RWPE1 (cell line): ENCODE data around the gene CARMIL1.

Source experiments
- CTCF ChIA-PET: fragments of 350-600 bp; sonication (Branson Sonifier 250); formaldehyde crosslinking; extraction: SDS; loops from one replicate; lab custom pipeline; 2021; lab: Yijun Ruan, JAX
- POLR2A ChIA-PET: fragments of 400-600 bp; formaldehyde crosslinking; extraction: SDS; loops from one replicate; lab custom pipeline; 2020; ENCODE audit warnings: antibody characterized with exemption; ENCODE audit not compliant: low non-redundant PET; lab: Yijun Ruan, JAX
- DNase-seq: peaks from one replicate; pipeline ENCODE4 v3.0.0; 2012; ENCODE audit warnings: low spot score
- H3K27ac ChIP-seq: fragments of 450-650 bp; 2 replicates; pipeline ENCODE4 v1.5.1; 2017
- CTCF ChIP-seq: fragments of 450-650 bp; conservative IDR thresholded peaks from 2 replicates; pipeline ENCODE4 v1.5.1; 2017; ENCODE audit warnings: low read depth, mild to moderate bottlenecking

The CARMIL1 gene

GRCh38 chr6:25251426-25251825 lies 27.7 kb upstream of the CARMIL1 start:
- POLR2A ChIA-PET, result no interaction called here
- no peak overlapping the region for H3K27ac ChIP-seq
- CTCF ChIA-PET, result interaction anchor here (1.0 to 1.1 kb wide), 2 partner anchors 10 to 28 kb away, joined by 6 read pairs; no protein-coding TSS in a partner anchor
- DNase-seq, result no peak
- TF ChIP-seq CTCF, result no peak

GRCh38 chr6:25253351-25253750 lies 25.8 kb upstream of the CARMIL1 start:
- no peak for TF ChIP-seq CTCF
- H3K27ac ChIP-seq, result no peak overlapping the region
- peak; percentile 48 for DNase-seq
- ChIA-PET CTCF (interaction anchor here (1.2 kb wide), 1 partner anchor 12 kb away, joined by 4 read pairs; no protein-coding TSS in a partner anchor), POLR2A (no interaction called here)

DNA sequence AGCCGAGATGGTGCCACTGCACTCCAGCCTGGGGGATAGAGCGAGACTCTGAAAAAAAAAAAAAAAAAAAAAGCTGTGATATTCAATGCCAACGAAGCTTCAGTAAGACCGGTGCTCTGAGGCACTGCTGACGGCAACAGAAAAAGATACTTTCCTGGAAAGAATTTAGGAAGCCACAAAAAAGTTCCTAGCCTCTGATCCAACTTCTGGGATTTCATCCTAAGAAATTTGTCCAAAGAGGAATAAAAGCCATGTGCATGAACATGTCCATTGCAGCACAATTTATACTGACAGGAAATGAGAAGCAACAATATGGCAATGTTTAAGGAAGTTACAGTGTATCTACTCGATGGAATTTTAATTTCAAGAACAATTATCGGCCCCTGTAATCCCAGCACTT lies 24.5 kb upstream of the CARMIL1 start:
- H3K27ac ChIP-seq, result no peak overlapping the region
- no peak for DNase-seq
- TF ChIP-seq CTCF, result no peak
- ChIA-PET CTCF (interaction anchor here (0.6 to 0.7 kb wide), 2 partner anchors 16 to 145 kb away, joined by 3 to 5 read pairs; no protein-coding TSS in a partner anchor), POLR2A (no interaction called here)

DNA sequence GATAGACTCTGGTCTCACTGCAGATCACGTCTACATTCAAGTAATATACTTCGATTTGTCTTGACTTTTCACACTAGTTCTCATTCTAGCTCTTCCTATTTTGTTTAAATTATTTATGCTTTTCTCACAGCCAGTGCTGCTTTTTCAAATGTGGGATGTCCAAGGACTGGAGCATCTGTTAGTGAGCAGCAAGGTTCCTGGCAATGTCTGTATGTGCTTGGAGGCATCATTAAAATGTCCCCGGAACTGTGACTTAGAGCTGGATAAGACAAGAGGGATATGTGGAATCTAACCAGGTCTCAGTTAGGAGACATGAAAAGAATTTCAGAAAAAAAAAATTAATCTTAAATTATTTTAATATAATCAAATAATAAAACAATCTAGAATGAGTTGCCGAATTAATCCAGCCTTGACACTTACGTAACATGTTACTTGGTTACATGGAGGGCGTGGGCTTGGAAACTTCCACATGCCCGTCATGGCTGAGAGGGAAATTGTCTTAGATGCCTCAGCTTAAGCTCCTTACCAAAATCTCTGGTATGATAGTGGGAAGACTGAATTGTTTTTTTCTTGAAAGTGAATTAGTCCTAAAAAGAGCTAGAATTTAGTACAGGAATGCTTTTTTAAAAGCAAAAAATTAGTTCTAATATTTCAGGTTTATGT lies 21.4 kb upstream of the CARMIL1 start:
- POLR2A ChIA-PET, result no interaction called here
- no peak for TF ChIP-seq CTCF
- no peak overlapping the region for H3K27ac ChIP-seq
- CTCF ChIA-PET, result interaction anchor here (0.6 kb wide), 1 partner anchor 48 kb away, joined by 3 read pairs; no protein-coding TSS in a partner anchor
- DNase-seq, result no peak

GRCh38 chr6:25259756-25260155 lies 19.4 kb upstream of the CARMIL1 start:
- TF ChIP-seq CTCF, result no peak
- DNase-seq, result no peak
- CTCF ChIA-PET, result no interaction called here
- POLR2A ChIA-PET, result no interaction called here
- no peak overlapping the region for H3K27ac ChIP-seq

DNA sequence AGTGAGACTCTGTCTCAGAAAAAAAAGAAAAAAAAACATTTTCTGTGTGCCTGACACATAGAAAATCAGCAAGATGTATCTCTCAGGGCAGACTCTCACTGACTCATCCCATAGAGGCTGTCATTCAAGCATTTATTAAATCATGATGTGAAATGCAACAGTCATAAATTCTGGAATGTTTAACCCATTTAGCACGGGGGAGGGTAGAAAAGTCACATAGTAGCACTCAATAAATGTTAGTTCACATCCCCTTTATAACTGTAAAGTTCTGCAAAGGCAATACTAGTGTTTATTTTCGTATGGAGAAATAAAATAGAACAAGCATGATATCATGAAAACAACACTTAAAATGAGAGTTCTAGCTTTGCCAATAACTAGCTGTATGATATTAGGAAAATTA lies 15.5 kb upstream of the CARMIL1 start:
- peak; percentile 76 for DNase-seq
- peak overlapping the region; percentile 54 for H3K27ac ChIP-seq
- no peak for TF ChIP-seq CTCF
- ChIA-PET CTCF (interaction anchor here (0.6 kb wide), 1 partner anchor 228 kb away, joined by 3 read pairs; no protein-coding TSS in a partner anchor), POLR2A (no interaction called here)
